A673 (cell line): ENCODE data around the gene GREB1L. TPM values are rescaled to one million over a fixed set of nuclear protein-coding genes. Genes with fewer than 3 reads are reported as not detected.

Experiments
- BruUV-seq: library from RNA; stranded (reverse); fragments of 400-500 nt; replicated peaks from 2 replicates; lab custom pipeline; 2021; lab: Mats Ljungman, UMichigan
- CTCF ChIA-PET: fragments of 300-600 bp; sonication (Branson Sonifier 250); formaldehyde crosslinking; loops from one replicate; lab custom pipeline; 2022; ENCODE audit warnings: antibody characterized with exemption; lab: Charles Lee
- POLR2A ChIA-PET: fragments of 300-600 bp; sonication (Branson Sonifier 250); formaldehyde crosslinking; loops from one replicate; lab custom pipeline; 2022; ENCODE audit warnings: antibody characterized with exemption; ENCODE audit not compliant: low non-redundant PET; lab: Charles Lee
- DNase-seq: peaks from one replicate; pipeline ENCODE4 v3.0.0-alpha.2; 2015; ENCODE audit warnings: low spot score
- H3K27ac ChIP-seq: fragments of 200-600 bp; sonication (generic); 2 replicates; pipeline ENCODE4 v1.5.1; 2016; ENCODE audit warnings: mixed run types, low read depth, mild to moderate bottlenecking, mixed read lengths, antibody characterized with exemption, low read length; ENCODE audit not compliant: poor library complexity, severe bottlenecking
- H3K27me3 ChIP-seq: fragments of 200-600 bp; sonication (generic); replicated peaks from 2 replicates; pipeline ENCODE4 v1.6.1; 2017; ENCODE audit warnings: mixed run types, low read depth, mild to moderate bottlenecking, mixed read lengths, antibody characterized with exemption, low read length; ENCODE audit not compliant: insufficient read depth, poor library complexity
- H3K36me3 ChIP-seq: fragments of 200-600 bp; sonication (generic); 2 replicates; pipeline ENCODE4 v1.6.1; 2016; ENCODE audit warnings: mixed run types, mild to moderate bottlenecking, mixed read lengths, antibody characterized with exemption, low read length; ENCODE audit not compliant: insufficient read depth, poor library complexity, severe bottlenecking
- H3K4me1 ChIP-seq: fragments of 200-600 bp; sonication (generic); 2 replicates; pipeline ENCODE4 v1.6.1; 2017; ENCODE audit warnings: mixed run types, mild to moderate bottlenecking, mixed read lengths, antibody characterized with exemption, low read length; ENCODE audit not compliant: insufficient read depth, poor library complexity, severe bottlenecking
- H3K4me3 ChIP-seq: fragments of 200-600 bp; sonication (generic); 2 replicates; pipeline ENCODE4 v1.5.1; 2016; ENCODE audit warnings: low read depth, mixed run types, mild to moderate bottlenecking, mixed read lengths, low read length; ENCODE audit not compliant: poor library complexity, severe bottlenecking
- H3K9me3 ChIP-seq: fragments of 200-600 bp; sonication (generic); 2 replicates; pipeline ENCODE4 v1.6.1; 2016; ENCODE audit warnings: mixed run types, low read depth, mild to moderate bottlenecking, mixed read lengths, antibody characterized with exemption, low read length; ENCODE audit not compliant: poor library complexity, severe bottlenecking
- CTCF ChIP-seq: fragments of 300-800, 200-600 bp; sonication (generic); conservative IDR thresholded peaks from 2 replicates; pipeline ENCODE4 v1.5.1; 2017; ENCODE audit warnings: low read depth, mild to moderate bottlenecking, antibody characterized with exemption, low read length, moderate library complexity, mixed read lengths
- EZH2 ChIP-seq: fragments of 200-600 bp; sonication (generic); IDR thresholded peaks from 2 replicates; pipeline ENCODE4 v1.6.1; 2017; ENCODE audit warnings: borderline replicate concordance, low read depth, mild to moderate bottlenecking, mixed read lengths, antibody characterized with exemption, low read length; ENCODE audit not compliant: poor library complexity, severe bottlenecking
- intact Hi-C: fragments of 100-400 bp; cut with micrococcal nuclease; formaldehyde crosslinking; loops from one replicate; pipeline ENCODE4 v1.10.0; 2022; ENCODE audit not compliant: unreplicated experiment
- total RNA-seq: library from RNA; stranded (reverse); gene quantifications from 2 replicates; pipeline ENCODE4 v1.2.3, GENCODE V29; 2021

The GREB1L gene
- total RNA-seq, 1 experiment from 2014 or later = 0.04 TPM

GRCh38 chr18:21499997-21500396, 258.0 kb downstream of the GREB1L start:
- CTCF ChIA-PET = no interaction called here
- BruUV-seq = no TSS peak

DNA sequence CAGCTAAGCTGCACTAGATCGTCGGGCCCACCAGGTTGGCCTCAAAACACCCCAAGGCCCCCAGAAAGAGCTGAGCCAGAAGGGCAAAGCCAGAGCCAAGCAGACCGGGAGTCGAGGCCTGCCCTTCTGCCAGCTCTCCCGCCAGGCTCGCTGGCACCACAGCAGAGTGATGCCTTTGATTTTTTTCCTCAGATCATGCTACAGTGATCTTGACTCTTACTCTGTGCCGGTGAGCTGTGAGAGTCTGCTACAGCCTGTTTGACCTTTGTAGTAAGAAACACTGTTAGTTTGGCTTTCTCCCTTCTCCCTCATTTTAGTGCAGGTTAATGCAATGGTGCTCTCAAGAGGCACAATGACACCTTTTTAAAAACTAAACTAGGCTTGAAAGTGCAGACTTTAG, 260.6 kb downstream of the GREB1L start:
- Histone ChIP-seq H3K4me3 (no peak overlapping the region), H3K27ac (no peak overlapping the region), H3K4me1 (no peaks in the 10 kb centered on the region), H3K27me3 (no peaks in the 10 kb centered on the region), H3K9me3 (no peaks in the 10 kb centered on the region), H3K36me3 (no peaks in the 10 kb centered on the region)
- TF ChIP-seq CTCF = no peak
- TF ChIP-seq EZH2 = no peak
- DNase-seq = no peak
- no TSS peak for BruUV-seq
- ChIA-PET CTCF (no interaction called here), POLR2A (no interaction called here)
- intact Hi-C loops = no loop called here

More at GRCh38 chr18:21499997-21500396, 258.0 kb downstream of the GREB1L start:
- H3K4me3 ChIP-seq = no peak overlapping the region
- DNase-seq = no peak
- H3K36me3 ChIP-seq = no peaks in the 10 kb centered on the region
- H3K4me1 ChIP-seq = no peaks in the 10 kb centered on the region
- no peaks in the 10 kb centered on the region for H3K27me3 ChIP-seq
- no peaks in the 10 kb centered on the region for H3K9me3 ChIP-seq
- POLR2A ChIA-PET = no interaction called here
- intact Hi-C loops = no loop called here
- H3K27ac ChIP-seq = no peak overlapping the region
- TF ChIP-seq CTCF (no peak), EZH2 (no peak)

- no TSS peak for BruUV-seq
- Histone ChIP-seq H3K27ac (no peak overlapping the region), H3K9me3 (no peaks in the 10 kb centered on the region), H3K4me3 (no peak overlapping the region), H3K36me3 (no peaks in the 10 kb centered on the region), H3K4me1 (no peaks in the 10 kb centered on the region), H3K27me3 (no peaks in the 10 kb centered on the region)
- intact Hi-C loops = no loop called here
- ChIA-PET POLR2A (no interaction called here), CTCF (interaction anchor here (0.6 kb wide), 1 partner anchor 666 kb away, joined by 3 read pairs; no protein-coding TSS in a partner anchor)
- no peak for DNase-seq
- TF ChIP-seq EZH2 = no peak
- no peak for TF ChIP-seq CTCF
Measured at GRCh38 chr18:21507913-21508701, 266.1 kb downstream of the GREB1L start.
